Subcutaneous abdominal adipose tissue (tissue), 5 donors: Measurements from ENCODE around the gene ZBED4.
A peak's percentile ranks its signal among the peaks of the same experiment; 100 is the strongest.

Experiments used
- H3K27ac ChIP-seq: one replicate; pipeline ENCODE4 v1.7.0; 2013; ENCODE audit warnings: low read depth, mild to moderate bottlenecking, inconsistent platforms, low read length, moderate library complexity
- H3K27me3 ChIP-seq, 5 donors: one replicate each; pipeline ENCODE4 v1.7.0; 2013; ENCODE audit warnings: low read length in 5 of 5, inconsistent platforms in 1 of 5; ENCODE audit not compliant: control insufficient read depth in 5 of 5, insufficient read depth in 4 of 5
- H3K36me3 ChIP-seq, 5 donors: one replicate each; pipeline ENCODE4 v1.7.0; 2013; ENCODE audit warnings: low read length in 5 of 5; ENCODE audit not compliant: control insufficient read depth in 5 of 5, insufficient read depth in 5 of 5
- H3K4me1 ChIP-seq, 5 donors: one replicate each; pipeline ENCODE4 v1.7.0; 2013; ENCODE audit warnings: low read length in 5 of 5, mild to moderate bottlenecking in 3 of 5, moderate library complexity in 1 of 5; ENCODE audit not compliant: control insufficient read depth in 5 of 5, insufficient read depth in 5 of 5
- H3K4me3 ChIP-seq, 5 donors: one replicate each; pipeline ENCODE4 v1.7.0; 2013; ENCODE audit warnings: low read length in 5 of 5, low read depth in 1 of 5
- H3K9ac ChIP-seq, 5 donors: one replicate each; pipeline ENCODE4 v1.7.0; 2013; ENCODE audit warnings: low read length in 5 of 5, mild to moderate bottlenecking in 4 of 5, moderate library complexity in 3 of 5
- H3K9me3 ChIP-seq, 5 donors: one replicate each; pipeline ENCODE4 v1.7.0; 2013; ENCODE audit warnings: low read length in 5 of 5; ENCODE audit not compliant: control insufficient read depth in 5 of 5
- donor health status: healthy.
- donor health status: healthy.
- donor health status: healthy.
- donor health status: healthy.
- donor health status: healthy.

Gene ZBED4

GRCh38 chr22:49852898-49853894 is at the start of gene ZBED4:
Gene ZBED4, plus strand, starts transcription at chr22:49853844. Its CDS starts 29,819 bp downstream, at chr22:49883663.
- Histone ChIP-seq H3K9me3 (no peaks in the 10 kb centered on the region), H3K9ac (peak within 1 kb of the TSS; percentile 68 to 93 (median 90)), H3K27ac (peak within 1 kb of the TSS; percentile 89), H3K27me3 (peaks cover 8 to 20% (median 14%) of the 10 kb centered on the region in 5 donors), H3K4me3 (peak within 1 kb of the TSS; percentile 75 to 83 (median 79)), H3K4me1 (peaks cover 7 to 51% (median 43%) of the 10 kb centered on the region in 5 donors), H3K36me3 (no peaks in the 10 kb centered on the region)

DNA sequence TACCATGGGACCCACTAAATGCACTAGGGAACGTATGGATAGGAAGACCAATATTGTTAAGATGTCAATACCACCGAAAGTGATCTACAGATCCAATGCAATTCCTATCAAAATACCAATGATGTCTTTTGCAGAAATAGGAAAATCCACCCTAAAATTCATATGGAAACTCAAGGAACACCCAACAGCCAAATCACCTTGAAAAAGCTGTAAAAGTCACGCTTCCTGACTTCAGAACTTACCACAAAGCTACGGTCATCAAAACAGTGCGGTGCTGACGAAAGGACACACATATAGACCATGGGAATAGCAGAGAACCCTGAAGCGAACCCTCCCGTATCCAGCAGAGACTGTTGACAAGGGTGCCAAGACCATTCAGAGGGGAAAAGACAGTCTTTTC is 46.5 kb upstream of the ZBED4 start:
- Histone ChIP-seq H3K4me3 (no peak overlapping the region), H3K36me3 (peaks cover 0 to 29% (median 20%) of the 10 kb centered on the region in 5 donors), H3K4me1 (peaks cover 0 to 25% (median 20%) of the 10 kb centered on the region in 5 donors), H3K9me3 (no peaks in the 10 kb centered on the region), H3K9ac (no peak overlapping the region), H3K27ac (no peak overlapping the region), H3K27me3 (no peaks in the 10 kb centered on the region)

DNA sequence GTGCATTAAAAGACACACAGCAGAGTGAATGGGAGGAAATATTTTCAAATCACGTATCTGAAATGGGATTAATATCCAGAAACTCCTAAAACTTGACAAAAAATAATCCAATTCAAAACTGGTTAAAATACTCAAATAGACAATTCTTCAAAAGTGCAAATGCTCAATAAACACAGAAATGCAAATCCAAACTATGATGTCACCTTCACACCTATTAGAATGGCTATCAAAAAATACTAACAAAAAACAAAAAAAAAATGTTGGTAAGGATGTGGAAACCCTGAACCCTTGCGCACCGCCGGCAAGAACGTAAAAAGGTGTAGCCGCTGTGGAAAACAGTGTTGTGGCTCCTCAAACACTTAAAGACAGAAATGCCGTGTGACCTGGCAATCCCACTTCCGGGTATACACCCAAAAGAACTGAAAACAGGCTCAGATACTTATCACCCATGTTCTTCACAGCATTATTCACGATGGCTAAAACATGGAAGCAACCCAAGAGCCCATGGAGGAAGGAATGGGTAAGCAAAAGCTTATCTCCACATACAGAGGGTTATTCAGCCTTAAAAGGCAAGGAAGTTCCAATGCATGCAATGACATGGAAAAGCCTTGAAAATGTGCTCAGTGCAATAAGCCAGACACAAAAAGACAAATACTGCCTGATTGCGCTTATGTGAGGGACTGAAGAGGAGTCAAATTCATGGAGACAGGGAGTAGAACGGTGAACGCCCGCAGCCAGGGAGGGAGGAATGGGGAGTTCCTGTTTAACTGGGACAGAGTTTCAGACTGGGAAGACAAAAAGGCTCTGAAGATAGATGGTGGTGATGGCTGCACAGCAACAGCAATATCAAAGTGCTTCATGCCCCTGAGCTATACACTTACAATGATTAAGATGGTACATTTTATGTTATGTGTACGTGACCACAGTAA is 45.6 kb upstream of the ZBED4 start:
- H3K36me3 ChIP-seq: peaks cover 0 to 30% (median 14%) of the 10 kb centered on the region in 5 donors
- H3K9ac ChIP-seq: no peak overlapping the region
- H3K4me1 ChIP-seq: peaks cover 2 to 30% (median 22%) of the 10 kb centered on the region in 5 donors
- no peaks in the 10 kb centered on the region for H3K27me3 ChIP-seq
- no peak overlapping the region for H3K27ac ChIP-seq
- H3K9me3 ChIP-seq: no peaks in the 10 kb centered on the region
- no peak overlapping the region for H3K4me3 ChIP-seq

- no peak overlapping the region for H3K4me3 ChIP-seq
- peaks cover 2 to 31% (median 25%) of the 10 kb centered on the region in 5 donors for H3K4me1 ChIP-seq
- H3K9me3 ChIP-seq: no peaks in the 10 kb centered on the region
- no peak overlapping the region for H3K27ac ChIP-seq
- H3K36me3 ChIP-seq: peaks cover 0 to 20% (median 9%) of the 10 kb centered on the region in 5 donors
- no peaks in the 10 kb centered on the region for H3K27me3 ChIP-seq
- no peak overlapping the region for H3K9ac ChIP-seq
Observed at GRCh38 chr22:49810363-49811019, 43.2 kb upstream of the ZBED4 start.

DNA sequence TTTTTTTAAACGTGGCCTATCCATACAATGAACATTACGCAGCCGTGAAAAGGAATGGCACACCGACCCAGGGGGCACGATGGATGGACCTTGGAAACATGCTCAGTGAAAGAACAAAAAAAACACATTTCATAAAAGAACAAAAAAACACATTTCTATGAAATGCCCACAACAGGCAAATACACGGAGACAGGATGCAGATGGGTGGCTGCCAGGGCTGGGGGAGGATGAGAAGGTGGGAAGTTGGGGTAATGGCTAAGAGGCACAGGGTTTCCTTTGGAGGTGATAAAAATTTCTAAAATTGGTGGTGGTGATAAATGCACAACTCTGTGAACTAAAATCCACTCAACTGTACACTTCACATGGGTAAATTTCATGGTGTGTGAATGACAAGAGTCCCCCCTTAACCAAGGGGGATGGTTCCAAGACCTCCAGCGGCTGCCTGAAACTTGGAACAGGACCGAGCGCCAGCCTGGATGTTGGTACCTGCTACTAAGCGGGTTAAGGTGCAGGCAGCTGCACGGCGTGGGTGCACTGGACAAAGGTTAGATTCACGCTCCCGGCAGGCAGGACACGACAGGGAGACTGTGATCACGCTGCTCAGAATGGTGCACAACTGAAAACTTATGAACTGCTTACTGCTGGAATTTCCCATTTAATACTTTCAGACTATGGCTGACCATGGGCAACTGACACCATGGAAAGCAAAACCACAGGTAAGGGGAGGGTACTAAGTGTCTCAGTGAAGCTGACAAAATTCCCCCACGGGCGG is 42.4 kb upstream of the ZBED4 start:
- peaks cover 0 to 26% (median 11%) of the 10 kb centered on the region in 5 donors for H3K36me3 ChIP-seq
- no peak overlapping the region for H3K9ac ChIP-seq
- H3K27ac ChIP-seq: no peak overlapping the region
- H3K27me3 ChIP-seq: no peaks in the 10 kb centered on the region
- H3K9me3 ChIP-seq: no peaks in the 10 kb centered on the region
- H3K4me1 ChIP-seq: peaks cover 2 to 34% (median 25%) of the 10 kb centered on the region in 5 donors
- no peak overlapping the region for H3K4me3 ChIP-seq

GRCh38 chr22:49812838-49813237 is 40.8 kb upstream of the ZBED4 start:
- Histone ChIP-seq H3K4me1 (peaks cover 2 to 41% (median 18%) of the 10 kb centered on the region in 5 donors), H3K27me3 (no peaks in the 10 kb centered on the region), H3K9ac (no peak overlapping the region), H3K27ac (no peak overlapping the region), H3K4me3 (no peak overlapping the region), H3K9me3 (no peaks in the 10 kb centered on the region), H3K36me3 (peaks cover 0 to 42% (median 24%) of the 10 kb centered on the region in 5 donors)

GRCh38 chr22:49814164-49814686 is 39.4 kb upstream of the ZBED4 start:
- no peaks in the 10 kb centered on the region for H3K27me3 ChIP-seq
- H3K4me3 ChIP-seq: no peak overlapping the region
- no peak overlapping the region for H3K9ac ChIP-seq
- H3K27ac ChIP-seq: no peak overlapping the region
- peaks cover 2 to 35% (median 18%) of the 10 kb centered on the region in 5 donors for H3K4me1 ChIP-seq
- H3K9me3 ChIP-seq: no peaks in the 10 kb centered on the region
- H3K36me3 ChIP-seq: peaks cover 0 to 55% (median 30%) of the 10 kb centered on the region in 5 donors

- no peak overlapping the region for H3K9ac ChIP-seq
- peaks cover 2 to 34% (median 17%) of the 10 kb centered on the region in 5 donors for H3K4me1 ChIP-seq
- no peaks in the 10 kb centered on the region for H3K9me3 ChIP-seq
- no peaks in the 10 kb centered on the region for H3K27me3 ChIP-seq
- peaks cover 0 to 60% (median 30%) of the 10 kb centered on the region in 5 donors for H3K36me3 ChIP-seq
- no peak overlapping the region for H3K4me3 ChIP-seq
- H3K27ac ChIP-seq: no peak overlapping the region
Observed at GRCh38 chr22:49814856-49815255, 38.8 kb upstream of the ZBED4 start.
